HG03575 (cell line): ENCODE measurements around the gene OR2H1.

Source experiments
- ATAC-seq: cut with Tn5 transposase; IDR thresholded peaks from one replicate; pipeline ENCODE4 v1.9.1; 2021; ENCODE audit not compliant: unreplicated experiment, insufficient number of reproducible peaks, low FRiP score; ENCODE audit errors: extremely low read depth

The OR2H1 gene

GRCh38 chr6:29505808-29506207 is 48.9 kb downstream of the OR2H1 start:
- no peak for ATAC-seq

DNA sequence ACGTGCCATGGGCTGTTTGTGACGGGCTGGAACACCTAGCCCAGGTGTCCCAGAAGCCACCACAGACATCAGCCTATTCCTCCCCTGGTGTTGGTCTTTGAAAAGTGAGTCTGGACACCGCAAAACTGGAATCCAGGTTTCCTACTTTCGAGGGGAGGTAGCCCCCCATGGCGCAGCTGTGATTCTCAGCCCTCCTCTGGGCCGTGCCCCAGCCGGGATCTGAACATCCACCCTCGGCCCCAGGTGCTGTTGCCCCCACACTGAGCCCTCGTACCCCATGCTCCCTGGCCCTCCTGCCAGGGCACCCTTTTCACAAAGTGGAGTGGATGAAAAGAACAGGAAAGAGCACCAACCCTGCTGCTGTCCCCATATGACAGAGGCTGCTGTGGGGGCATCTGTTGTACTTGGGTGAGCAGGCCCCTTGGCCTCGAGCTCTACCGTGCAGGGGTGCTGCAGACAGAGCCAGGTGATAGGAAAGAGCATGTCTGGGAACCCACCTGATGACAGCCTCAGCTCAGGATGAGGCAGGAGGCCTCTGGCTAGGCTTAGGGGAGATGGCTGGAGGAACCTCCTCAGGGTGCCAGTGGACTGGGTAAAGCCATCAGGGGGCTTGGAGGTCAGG is 49.6 kb downstream of the OR2H1 start:
- no peak for ATAC-seq

- ATAC-seq, result no peak
Observed at GRCh38 chr6:29507319-29507718, 50.4 kb downstream of the OR2H1 start.

- peak; percentile 64 for ATAC-seq
Observed at GRCh38 chr6:29509239-29509638, 52.3 kb downstream of the OR2H1 start.

- ATAC-seq, result no peak
Observed at GRCh38 chr6:29509711-29510110, 52.8 kb downstream of the OR2H1 start.

DNA sequence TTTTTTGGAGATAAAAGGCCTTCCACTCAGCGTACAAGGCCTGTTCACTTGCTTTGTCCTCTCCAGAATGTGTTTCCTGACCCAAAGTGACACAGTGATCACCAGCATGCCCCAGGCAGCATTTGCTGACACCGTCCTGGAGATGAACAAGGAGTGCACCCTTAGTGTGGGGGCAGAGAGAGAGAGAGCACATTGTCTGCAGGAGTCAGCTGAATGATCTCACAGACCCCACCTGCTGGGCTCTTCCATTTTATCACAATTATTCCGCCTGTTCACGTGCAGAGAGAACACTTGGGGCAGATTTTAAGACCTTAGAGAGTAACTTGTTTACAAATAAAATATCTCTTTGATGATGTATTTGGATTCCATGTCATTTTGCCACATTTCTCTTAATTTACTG is 53.2 kb downstream of the OR2H1 start:
- no peak for ATAC-seq

DNA sequence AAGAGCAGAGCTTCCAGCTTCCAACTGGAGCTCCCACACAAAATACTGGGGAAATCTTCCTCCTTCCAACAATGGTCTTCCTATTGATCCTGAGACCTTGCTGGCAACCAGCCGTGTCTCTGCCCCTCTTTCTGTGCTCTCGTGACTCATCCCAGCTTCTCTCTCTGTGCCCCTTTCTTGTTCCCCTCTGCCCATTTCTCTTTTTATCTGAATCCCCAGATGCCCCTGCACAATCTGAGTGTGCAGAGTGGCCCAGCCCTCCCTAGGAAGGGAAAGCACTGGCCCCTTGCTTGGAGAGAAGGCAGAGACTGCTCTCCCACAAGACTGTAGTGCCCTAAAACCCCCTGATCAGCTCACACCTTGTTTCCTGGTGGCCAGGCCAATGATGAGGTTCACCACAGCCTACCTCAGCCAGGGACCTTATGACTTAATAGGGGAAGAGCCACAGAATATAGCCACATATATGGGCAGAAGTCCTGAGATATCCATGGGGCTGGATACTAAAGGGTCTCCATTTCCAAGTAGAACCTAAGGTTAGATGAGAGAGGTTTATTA is 53.9 kb downstream of the OR2H1 start:
- no peak for ATAC-seq
